ENCODE results near the gene CTBP2. TPM values are rescaled to one million over a fixed set of nuclear protein-coding genes. Genes with fewer than 3 reads are reported as not detected.

The CTBP2 gene
- total RNA-seq, 1 experiment from 2014 or later = 97.2 TPM

- TF ChIP-seq, protein P1, sequence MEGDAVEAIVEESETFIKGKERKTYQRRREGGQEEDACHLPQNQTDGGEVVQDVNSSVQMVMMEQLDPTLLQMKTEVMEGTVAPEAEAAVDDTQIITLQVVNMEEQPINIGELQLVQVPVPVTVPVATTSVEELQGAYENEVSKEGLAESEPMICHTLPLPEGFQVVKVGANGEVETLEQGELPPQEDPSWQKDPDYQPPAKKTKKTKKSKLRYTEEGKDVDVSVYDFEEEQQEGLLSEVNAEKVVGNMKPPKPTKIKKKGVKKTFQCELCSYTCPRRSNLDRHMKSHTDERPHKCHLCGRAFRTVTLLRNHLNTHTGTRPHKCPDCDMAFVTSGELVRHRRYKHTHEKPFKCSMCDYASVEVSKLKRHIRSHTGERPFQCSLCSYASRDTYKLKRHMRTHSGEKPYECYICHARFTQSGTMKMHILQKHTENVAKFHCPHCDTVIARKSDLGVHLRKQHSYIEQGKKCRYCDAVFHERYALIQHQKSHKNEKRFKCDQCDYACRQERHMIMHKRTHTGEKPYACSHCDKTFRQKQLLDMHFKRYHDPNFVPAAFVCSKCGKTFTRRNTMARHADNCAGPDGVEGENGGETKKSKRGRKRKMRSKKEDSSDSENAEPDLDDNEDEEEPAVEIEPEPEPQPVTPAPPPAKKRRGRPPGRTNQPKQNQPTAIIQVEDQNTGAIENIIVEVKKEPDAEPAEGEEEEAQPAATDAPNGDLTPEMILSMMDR (IDR thresholded peaks at IDR 0.05; ENCODE audit: insufficient read depth in 1 of 2, low read depth in 1 of 2, low read length in 1 of 2, severe bottlenecking in 1 of 2, unreplicated experiment in 1 of 2) = peak in 1 of 2 experiments; percentile 1
- H3K4me3 ChIP-seq (ENCODE audit: low read depth, low read length) = peak overlapping the region; percentile 88
- intact Hi-C loops (cut with micrococcal nuclease; ENCODE audit: unreplicated experiment) = loop anchor here (1.0 to 10.0 kb wide), 6 partner anchors 55 to 542 kb away; no protein-coding TSS in a partner anchor
- Mint-ChIP-seq H3K4me3 (ENCODE audit: unreplicated experiment) (peak overlapping the region; percentile 86), H3K9me3 (ENCODE audit: unreplicated experiment) (no peaks in the 10 kb centered on the region), H3K4me1 (ENCODE audit: low read depth, unreplicated experiment) (peaks cover 11% of the 10 kb centered on the region), H3K27ac (ENCODE audit: unreplicated experiment) (peak overlapping the region; percentile 94), H3K36me3 (ENCODE audit: insufficient read depth, unreplicated experiment) (peaks cover 28% of the 10 kb centered on the region), H3K27me3 (ENCODE audit: insufficient read depth, unreplicated experiment) (no peaks in the 10 kb centered on the region)
- no peaks in the 10 kb centered on the region for H3K27me3 ChIP-seq (replicated peaks; ENCODE audit: control insufficient read depth, insufficient read depth, low read length)
- TSS peak; percentile 57 for BruUV-seq (replicated peaks)
- no peaks in the 10 kb centered on the region for H3K36me3 ChIP-seq (ENCODE audit: control insufficient read depth, insufficient read depth, low read length)
- peak; percentile 76 for DNase-seq
- ChIA-PET POLR2A (no interaction called here), CTCF (no interaction called here)
- H3K9me3 ChIP-seq = no peaks in the 10 kb centered on the region
- no peaks in the 10 kb centered on the region for H3K4me1 ChIP-seq
Measured at GRCh38 chr10:125162120-125162931, 2.0 kb upstream of the CTBP2 start.

DNA sequence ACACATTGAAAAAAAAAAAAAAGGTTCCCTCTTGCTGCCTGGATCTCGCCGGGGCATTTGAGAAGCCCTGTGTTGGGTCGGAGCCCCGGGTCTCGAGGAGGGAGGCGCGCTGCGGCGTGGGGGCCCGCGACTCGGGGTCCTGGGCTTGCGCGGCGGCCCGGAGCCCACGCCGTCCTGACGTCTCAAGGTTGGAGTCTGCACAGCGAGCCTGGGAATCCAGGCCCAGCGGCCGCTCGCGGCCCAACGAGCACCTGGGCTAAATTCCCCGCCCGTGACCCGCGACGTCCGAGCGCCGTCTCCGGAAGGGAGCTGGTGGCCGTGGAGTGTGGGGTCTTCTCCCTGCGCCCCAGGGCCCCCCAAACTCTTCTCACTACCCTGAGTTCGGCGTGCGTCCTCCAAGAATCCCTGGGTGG, 1.4 kb upstream of the CTBP2 start:
- POLR2A ChIA-PET = no interaction called here
- Histone ChIP-seq H3K9me3 (no peaks in the 10 kb centered on the region), H3K27me3 (replicated peaks; ENCODE audit: control insufficient read depth, insufficient read depth, low read length) (no peaks in the 10 kb centered on the region), H3K36me3 (ENCODE audit: control insufficient read depth, insufficient read depth, low read length) (no peaks in the 10 kb centered on the region), H3K4me1 (peaks cover 4% of the 10 kb centered on the region; the same call in 1 of the 2 replicates), H3K4me3 (ENCODE audit: low read depth, low read length) (peak overlapping the region; percentile 88)
- peaks cover 28% of the 10 kb centered on the region for H3K36me3 Mint-ChIP-seq (ENCODE audit: insufficient read depth, unreplicated experiment)
- no TSS peak for BruUV-seq (replicated peaks)
- DNase-seq = no peak
- H3K4me3 Mint-ChIP-seq (ENCODE audit: unreplicated experiment) = peak overlapping the region; percentile 86
- peaks cover 17% of the 10 kb centered on the region for H3K4me1 Mint-ChIP-seq (ENCODE audit: low read depth, unreplicated experiment)
- H3K27me3 Mint-ChIP-seq (ENCODE audit: insufficient read depth, unreplicated experiment) = no peaks in the 10 kb centered on the region
- CTCF ChIA-PET = no interaction called here
- TF ChIP-seq, protein P1 (IDR thresholded peaks at IDR 0.05; ENCODE audit: insufficient read depth in 1 of 2, low read depth in 1 of 2, low read length in 1 of 2, severe bottlenecking in 1 of 2, unreplicated experiment in 1 of 2) = no peak
- intact Hi-C loops (cut with micrococcal nuclease; ENCODE audit: unreplicated experiment) = loop anchor here (1.0 to 10.0 kb wide), 6 partner anchors 56 to 543 kb away; no protein-coding TSS in a partner anchor
- peak overlapping the region; percentile 94 for H3K27ac Mint-ChIP-seq (ENCODE audit: unreplicated experiment)
- H3K9me3 Mint-ChIP-seq (ENCODE audit: unreplicated experiment) = no peaks in the 10 kb centered on the region

- H3K27me3 ChIP-seq (replicated peaks; ENCODE audit: control insufficient read depth, insufficient read depth, low read length) = no peaks in the 10 kb centered on the region
- Mint-ChIP-seq H3K4me3 (ENCODE audit: unreplicated experiment) (peak overlapping the region; percentile 86), H3K27ac (ENCODE audit: unreplicated experiment) (peak overlapping the region; percentile 94), H3K36me3 (ENCODE audit: insufficient read depth, unreplicated experiment) (peaks cover 28% of the 10 kb centered on the region), H3K27me3 (ENCODE audit: insufficient read depth, unreplicated experiment) (no peaks in the 10 kb centered on the region), H3K9me3 (ENCODE audit: unreplicated experiment) (no peaks in the 10 kb centered on the region), H3K4me1 (ENCODE audit: low read depth, unreplicated experiment) (peaks cover 23% of the 10 kb centered on the region)
- CTCF ChIA-PET = interaction anchor here (1.1 kb wide), 1 partner anchor 113 kb away, joined by 10 read pairs; no protein-coding TSS in a partner anchor
- H3K4me1 ChIP-seq = peaks cover 10% of the 10 kb centered on the region
- BruUV-seq (replicated peaks) = no TSS peak
- H3K4me3 ChIP-seq (ENCODE audit: low read depth, low read length) = peak overlapping the region; percentile 88
- TF ChIP-seq, protein P1 (IDR thresholded peaks at IDR 0.05; ENCODE audit: insufficient read depth in 1 of 2, low read depth in 1 of 2, low read length in 1 of 2, severe bottlenecking in 1 of 2, unreplicated experiment in 1 of 2) = peak; percentile 50 to 75
- intact Hi-C loops (cut with micrococcal nuclease; ENCODE audit: unreplicated experiment) = loop anchor here (5.0 to 10.0 kb wide), 4 partner anchors 56 to 544 kb away; no protein-coding TSS in a partner anchor
- H3K9me3 ChIP-seq = no peaks in the 10 kb centered on the region
- peak; percentile 92 to 94 for DNase-seq
- no peaks in the 10 kb centered on the region for H3K36me3 ChIP-seq (ENCODE audit: control insufficient read depth, insufficient read depth, low read length)
- POLR2A ChIA-PET = interaction anchor here (0.6 to 1.4 kb wide), 4 partner anchors 23 to 558 kb away, joined by 3 to 11 read pairs (median 4); partner anchors contain the start of gene EDRF1
Measured at GRCh38 chr10:125160856-125161706, 718 bp upstream of the CTBP2 start.
